GM12891 (cell line): ENCODE results near the gene TLR9.

Experiments
- PAX5 ChIP-seq: IDR thresholded peaks from 2 replicates; pipeline ENCODE4 v1.6.1; 2011; ENCODE audit warnings: low read length, moderate library complexity, mild to moderate bottlenecking; ENCODE audit not compliant: insufficient read depth, severe bottlenecking
- POLR2A ChIP-seq: IDR thresholded peaks from 2 replicates; pipeline ENCODE4 v1.6.1; 2011; ENCODE audit warnings: low read depth, low read length, control low read depth
- POLR2AphosphoS5 ChIP-seq: IDR thresholded peaks from 2 replicates; pipeline ENCODE4 v1.6.1; 2011; ENCODE audit warnings: low read depth, low read length, control low read depth
- TAF1 ChIP-seq: IDR thresholded peaks from 2 replicates; pipeline ENCODE4 v1.6.1; 2011; ENCODE audit warnings: low read depth, low read length, control low read depth

DNA sequence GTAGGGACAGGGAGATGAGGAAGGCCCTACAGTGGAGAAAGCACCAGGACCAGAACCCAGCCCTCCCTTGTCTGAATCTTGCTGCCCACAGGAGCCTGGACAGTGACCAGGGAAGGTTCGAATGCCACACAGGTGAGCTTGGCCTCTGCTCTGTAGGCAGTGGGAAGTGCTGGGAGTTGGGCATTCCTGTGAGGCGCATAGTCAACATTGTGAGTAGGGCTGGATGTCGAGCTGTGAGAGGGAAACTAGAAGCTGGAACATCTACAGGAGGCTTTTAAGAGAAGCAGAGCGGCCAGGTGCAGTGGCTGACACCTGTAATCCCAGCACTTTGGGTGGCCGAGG lies 47.8 kb downstream of the TLR9 start:
- no peak for TF ChIP-seq POLR2A
- no peak for TF ChIP-seq TAF1
- TF ChIP-seq POLR2AphosphoS5, result no peak
- no peak for TF ChIP-seq PAX5
